Mammary epithelial cell (primary cell): ENCODE results near the gene BRPF3.

Experiments used
- EZH2 ChIP-seq: IDR thresholded peaks from 2 replicates; pipeline ENCODE4 v1.6.1; 2012; ENCODE audit warnings: low read length, inconsistent platforms, borderline replicate concordance
- TF ChIP-seq, protein P1 (sequence below), 2 donors: IDR thresholded peaks in 1 of 2; conservative IDR thresholded peaks in 1 of 2; 2 replicates each; pipeline ENCODE4 v1.5.1; 2011 to 2012; ENCODE audit warnings: inconsistent platforms in 2 of 2, low read length in 2 of 2, mild to moderate bottlenecking in 2 of 2, control low read depth in 1 of 2, low read depth in 1 of 2; ENCODE audit not compliant: insufficient read depth in 1 of 2; ENCODE audit errors: extremely low read depth in 1 of 2

DNA sequence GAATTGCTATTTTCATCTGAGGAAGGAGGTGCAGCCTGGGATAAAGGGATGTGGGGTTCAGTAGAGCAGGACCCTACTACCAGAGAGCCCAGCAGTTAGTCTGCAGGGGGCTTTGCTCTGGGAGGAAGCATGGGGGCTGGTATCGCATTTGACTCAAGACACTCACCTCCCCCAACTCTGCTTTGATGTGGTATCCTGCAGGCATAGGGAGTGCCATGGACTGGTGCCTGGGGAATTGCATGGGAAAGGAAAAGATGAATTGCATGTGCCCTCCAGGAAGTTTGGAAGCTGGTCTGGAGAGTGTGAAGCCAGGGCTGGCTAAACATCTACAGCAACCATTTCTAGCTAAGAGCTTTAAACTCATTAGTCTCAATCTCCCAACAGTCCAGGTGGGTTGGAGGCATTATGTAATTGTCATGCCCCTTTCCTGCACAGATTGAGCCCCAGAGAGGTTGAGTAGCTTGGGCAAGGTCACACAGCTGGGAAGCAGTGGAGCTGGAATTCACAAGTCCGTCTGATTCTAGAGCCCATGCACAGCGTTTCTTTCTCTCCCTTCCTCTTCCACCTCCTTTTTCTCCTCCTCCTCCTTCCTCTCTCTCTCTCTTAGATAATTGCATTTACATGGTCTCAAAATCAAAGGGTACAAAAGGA lies 47.1 kb downstream of the BRPF3 start:
- TF ChIP-seq, protein P1, sequence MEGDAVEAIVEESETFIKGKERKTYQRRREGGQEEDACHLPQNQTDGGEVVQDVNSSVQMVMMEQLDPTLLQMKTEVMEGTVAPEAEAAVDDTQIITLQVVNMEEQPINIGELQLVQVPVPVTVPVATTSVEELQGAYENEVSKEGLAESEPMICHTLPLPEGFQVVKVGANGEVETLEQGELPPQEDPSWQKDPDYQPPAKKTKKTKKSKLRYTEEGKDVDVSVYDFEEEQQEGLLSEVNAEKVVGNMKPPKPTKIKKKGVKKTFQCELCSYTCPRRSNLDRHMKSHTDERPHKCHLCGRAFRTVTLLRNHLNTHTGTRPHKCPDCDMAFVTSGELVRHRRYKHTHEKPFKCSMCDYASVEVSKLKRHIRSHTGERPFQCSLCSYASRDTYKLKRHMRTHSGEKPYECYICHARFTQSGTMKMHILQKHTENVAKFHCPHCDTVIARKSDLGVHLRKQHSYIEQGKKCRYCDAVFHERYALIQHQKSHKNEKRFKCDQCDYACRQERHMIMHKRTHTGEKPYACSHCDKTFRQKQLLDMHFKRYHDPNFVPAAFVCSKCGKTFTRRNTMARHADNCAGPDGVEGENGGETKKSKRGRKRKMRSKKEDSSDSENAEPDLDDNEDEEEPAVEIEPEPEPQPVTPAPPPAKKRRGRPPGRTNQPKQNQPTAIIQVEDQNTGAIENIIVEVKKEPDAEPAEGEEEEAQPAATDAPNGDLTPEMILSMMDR (conservative IDR thresholded peaks at IDR 0.05 in 1 of 2, IDR thresholded peaks at IDR 0.05 in 1 of 2; ENCODE audit: extremely low read depth in 1 of 2, insufficient read depth in 1 of 2, low read depth in 1 of 2, low read length in 2 of 2): no peak
- no peak for TF ChIP-seq EZH2
